Cerebellar nuclear complex (tissue), 1 donor: Measurements from ENCODE around the gene EXD2.
"Not testable (repeated sequence)": the region's sequence is repeated elsewhere in the genome, so short reads cannot be mapped to it uniquely, and the experiment has no call there.

Source experiments
- DNase-seq, 2 experiments: peaks; one replicate each; lab custom pipeline; 2025; lab: John Stamatoyannopoulos, UW

The EXD2 gene

GRCh38 chr14:69277356-69277755 is 86.1 kb downstream of the EXD2 start:
- not testable (repeated sequence) for DNase-seq

DNA sequence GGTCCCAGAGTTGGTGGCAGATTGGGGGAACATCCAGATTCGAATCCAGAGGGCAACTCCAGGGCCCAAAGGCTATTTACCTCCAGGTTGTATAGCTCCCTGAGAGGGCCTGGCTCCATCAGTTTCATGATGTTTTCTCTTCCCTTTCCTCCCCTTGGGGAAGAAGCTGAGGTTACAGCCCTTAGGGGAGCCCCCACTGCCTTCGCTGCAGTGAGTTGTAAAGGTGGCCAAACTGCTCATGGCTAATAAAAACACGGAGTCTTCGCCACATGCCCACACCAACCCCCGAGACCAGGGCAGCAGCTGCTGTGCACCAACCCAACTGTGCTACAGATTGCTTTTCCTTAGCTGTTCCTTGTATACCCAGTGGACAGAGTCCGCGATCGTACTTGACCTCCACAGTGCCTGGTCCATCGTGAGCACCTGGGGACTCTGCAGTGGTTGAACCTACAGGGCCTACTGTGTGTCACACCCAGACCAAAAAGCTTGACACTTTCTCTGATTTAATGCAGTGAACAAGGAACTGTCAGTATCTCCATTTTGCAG is 89.5 kb downstream of the EXD2 start:
- no peak for DNase-seq

DNA sequence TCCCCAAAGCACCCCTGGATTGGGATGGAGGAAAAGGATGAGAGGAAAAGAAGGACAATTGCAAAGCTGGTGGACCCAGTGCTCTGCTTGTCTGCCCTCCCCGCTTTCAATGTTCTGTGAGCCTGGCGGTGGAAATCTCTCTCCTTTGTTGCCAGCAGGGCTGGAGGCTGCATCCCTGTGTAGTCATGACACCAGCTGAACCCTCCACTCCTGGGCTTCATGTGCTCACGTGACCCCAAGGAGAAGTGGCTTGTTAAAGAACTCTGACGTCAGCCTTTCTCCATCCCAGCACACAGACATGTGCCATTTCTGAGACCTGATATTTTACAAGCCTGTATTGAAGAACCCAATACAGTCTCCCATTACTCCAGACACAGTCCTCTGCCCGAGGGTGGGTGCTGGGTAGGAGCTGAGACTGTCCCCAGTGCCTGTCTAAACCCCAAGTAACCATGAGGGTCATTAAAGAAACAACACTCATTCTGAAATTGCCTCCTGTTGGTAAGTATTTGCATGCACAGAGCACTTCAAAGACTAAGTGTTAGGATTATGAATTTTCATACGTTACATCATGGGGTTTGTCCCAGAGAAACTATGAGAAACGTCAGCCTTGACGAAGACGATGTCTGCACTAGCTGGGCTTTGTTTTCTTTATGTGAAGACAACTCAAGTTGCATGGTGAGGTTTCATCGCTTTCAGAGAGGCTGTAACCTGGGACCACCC is 90.3 kb downstream of the EXD2 start:
- no peak for DNase-seq

- no peak for DNase-seq
These were observed 91.2 kb downstream of the EXD2 start for GRCh38 chr14:69282448-69282847.

DNA sequence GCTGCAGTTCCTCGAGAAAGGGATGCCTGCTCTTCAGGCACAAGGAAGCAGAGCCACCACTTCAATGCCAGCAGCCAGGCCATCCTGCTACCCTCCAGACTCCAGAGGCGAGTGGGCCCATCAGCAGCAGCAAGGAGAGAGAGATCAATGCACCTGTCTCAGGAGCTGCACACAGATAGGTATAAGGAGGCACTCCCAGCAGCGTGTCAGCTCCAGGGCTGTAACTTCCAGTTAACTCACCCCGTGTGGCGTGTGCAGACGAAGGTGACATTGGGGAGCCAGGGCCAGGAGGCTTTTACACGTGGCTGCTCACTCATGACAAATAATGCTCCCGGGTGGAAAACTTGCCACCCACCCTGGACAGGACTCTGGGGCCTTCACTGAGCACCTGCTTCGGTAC is 92.9 kb downstream of the EXD2 start:
- no peak for DNase-seq

DNA sequence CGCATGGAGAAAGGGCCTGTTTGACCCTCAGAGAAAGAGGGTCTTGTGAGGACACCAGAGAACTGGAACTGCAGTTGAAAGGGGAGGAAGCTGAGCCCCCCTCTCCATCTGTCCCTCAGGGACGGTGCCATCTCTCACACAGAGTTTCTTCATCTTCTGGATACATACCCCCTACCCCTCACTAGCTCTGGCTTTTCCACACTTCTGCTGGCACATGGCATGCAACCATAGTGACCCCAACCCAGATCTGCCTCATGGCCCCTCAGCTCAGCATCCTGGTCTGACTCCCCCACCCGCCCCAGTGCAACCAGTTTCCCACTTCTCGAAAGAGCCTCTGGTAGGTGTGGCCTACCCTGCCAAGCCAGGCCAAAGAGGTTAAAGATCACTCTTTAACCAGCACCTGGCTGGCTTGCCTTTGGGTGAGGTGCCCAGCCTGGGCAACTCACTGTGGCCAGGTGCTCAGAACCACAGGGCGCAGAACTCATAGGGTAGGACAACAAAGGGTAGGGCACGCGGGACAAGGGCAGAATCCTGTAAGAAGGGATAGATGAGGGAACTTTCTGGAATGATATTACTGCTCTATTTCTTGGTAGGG is 94.5 kb downstream of the EXD2 start:
- no peak for DNase-seq

DNA sequence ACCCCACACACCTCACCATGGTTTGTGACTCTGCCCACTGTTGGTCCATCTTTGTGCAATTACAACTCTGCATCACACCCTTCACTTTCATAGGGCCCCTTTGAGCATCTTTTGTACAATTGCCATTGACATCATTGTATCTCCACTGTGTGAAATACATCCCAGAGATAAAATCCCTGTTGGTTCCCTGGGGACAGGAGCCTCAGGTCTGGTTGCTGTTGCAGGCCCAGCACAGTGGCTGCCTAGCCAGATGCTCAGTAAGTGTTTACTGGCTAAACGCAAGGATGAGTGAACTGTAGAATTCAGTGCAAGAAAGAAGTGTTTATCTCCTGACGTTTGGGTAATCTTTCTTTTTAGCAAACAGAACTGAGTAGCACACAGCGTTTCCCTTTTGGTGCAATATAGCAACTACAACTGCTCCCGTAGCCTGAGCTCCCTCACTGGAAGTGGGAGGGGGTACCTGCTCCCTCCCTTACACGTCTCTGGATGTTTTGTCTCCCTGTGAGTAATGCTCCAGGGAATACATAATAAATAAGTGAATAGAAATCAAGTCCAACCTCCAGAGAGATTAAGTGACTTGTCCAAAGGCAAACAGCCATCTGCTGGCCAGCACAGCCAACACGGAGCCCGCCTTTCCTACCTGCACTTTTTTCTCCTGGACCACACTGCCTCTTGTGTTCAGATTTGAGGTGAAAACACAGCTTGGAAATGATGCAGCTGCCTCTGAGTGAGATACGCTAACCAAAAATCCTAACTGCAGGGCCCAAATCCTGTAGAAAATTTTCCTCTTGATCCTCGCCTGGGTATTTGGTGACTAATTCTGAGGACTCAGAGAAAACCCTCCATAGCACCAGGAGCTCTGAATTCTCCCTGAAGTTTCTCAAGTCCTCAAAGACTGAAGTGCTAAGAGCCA is 96.1 kb downstream of the EXD2 start:
- no peak for DNase-seq

DNA sequence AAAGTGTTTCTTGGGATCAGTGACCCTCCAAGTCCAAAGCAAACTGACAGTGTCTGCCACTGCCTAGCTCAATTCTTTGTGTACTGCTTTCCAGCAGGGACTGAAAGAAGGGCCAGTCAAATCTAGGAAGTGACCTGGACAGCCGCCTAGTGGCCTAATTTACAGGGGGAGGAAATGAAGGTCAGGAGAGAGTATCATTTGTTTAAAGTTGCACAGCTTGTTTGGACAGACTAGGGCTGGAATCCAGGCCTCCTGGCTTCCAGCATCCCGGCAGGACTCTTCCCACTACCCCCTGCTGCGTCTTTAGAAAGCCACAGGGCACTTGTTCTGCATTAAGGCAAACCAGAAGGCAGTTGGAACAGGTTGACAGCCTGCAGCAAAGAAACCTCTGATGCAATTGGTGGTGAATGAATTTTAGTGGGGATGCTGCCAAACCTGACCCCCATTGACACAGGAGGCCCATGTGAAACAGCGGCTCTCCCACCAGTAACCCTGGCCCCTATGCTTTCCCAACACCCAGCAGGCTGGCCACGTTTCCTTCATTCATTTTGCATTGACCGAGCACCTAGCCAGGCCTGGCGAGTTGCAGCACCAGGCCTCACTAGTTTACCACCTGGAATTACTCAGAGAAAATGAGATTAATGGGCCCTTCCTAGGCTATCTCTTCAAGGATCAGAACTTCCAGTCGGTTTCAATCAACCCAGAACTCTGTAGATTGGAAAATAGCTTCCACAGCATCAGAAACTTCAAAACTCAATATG is 96.9 kb downstream of the EXD2 start:
- no peak for DNase-seq

GRCh38 chr14:69288956-69289705 is 97.8 kb downstream of the EXD2 start:
- no peak for DNase-seq

DNA sequence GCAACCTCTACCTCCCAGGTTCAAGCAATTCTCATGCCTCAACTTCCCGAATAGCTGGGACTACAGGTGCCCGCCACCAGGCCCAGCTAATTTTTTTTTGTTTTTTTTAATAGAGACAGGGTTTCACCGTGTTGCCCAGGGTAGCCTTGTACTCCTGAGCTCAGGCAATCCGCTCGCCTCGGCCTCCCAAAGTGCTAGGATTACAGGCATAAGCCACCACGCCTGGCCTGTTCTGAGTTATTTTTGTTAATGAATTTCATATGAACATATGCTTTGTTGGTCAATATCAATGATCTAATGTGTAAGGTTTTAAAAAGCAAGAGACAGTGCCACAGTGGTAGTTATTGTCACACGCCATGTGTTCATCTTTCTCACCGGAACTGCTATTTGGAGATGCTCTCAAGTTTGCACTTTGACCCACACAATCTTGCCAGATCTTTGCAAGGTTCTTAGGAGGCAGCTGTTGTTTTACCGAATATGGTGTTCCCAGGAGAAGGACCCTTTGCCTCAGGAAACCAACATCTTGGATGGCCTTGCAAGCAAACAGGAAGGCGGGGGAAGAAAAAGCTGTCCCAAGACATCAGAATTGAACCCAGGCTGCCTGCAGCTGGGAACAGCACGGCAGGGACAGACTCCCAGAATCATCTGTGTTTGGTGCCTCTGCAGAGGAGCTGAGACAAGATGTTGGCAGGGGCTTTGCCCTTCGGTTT is 98.7 kb downstream of the EXD2 start:
- DNase-seq = no peak

DNA sequence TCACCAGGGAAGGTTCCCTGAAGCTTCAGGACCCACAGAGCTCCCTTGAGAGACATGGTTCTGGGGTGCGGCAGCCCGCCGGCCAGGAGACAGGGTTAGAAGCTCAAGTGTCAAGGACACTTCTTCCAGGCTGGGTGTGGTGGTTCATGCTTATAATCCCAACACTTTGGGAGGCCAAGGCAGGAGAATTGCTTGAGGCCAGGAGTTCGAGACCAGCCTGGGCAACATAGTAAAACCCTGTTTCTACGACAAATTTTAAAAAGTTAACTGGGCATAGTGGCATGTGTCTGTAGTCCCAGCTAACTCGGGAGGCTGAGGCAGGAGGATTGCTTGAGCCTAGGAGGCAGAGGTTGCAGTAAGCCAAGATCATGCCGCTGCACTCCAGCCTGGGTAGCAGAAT is 99.6 kb downstream of the EXD2 start:
- DNase-seq = not testable (repeated sequence)

GRCh38 chr14:69291396-69291795 is 100.1 kb downstream of the EXD2 start:
- no peak for DNase-seq

- DNase-seq = no peak
These were observed 100.7 kb downstream of the EXD2 start for GRCh38 chr14:69291891-69292561.
